K562 (cell line): ENCODE measurements around the gene IL4I1. TPM values are rescaled to one million over a fixed set of nuclear protein-coding genes. Genes with fewer than 3 reads are reported as not detected.

ENCODE experiments used
- EGR1 ChIP-seq: fragments of 450-650 bp; conservative IDR thresholded peaks from 2 replicates; pipeline ENCODE4 v1.6.1; 2017; ENCODE audit warnings: mild to moderate bottlenecking
- ERF ChIP-seq: fragments of 450-650 bp; formaldehyde crosslinking; IDR thresholded peaks from 2 replicates; pipeline ENCODE4 v1.4.0; 2020; ENCODE audit warnings: mild to moderate bottlenecking, mixed read lengths
- HDGF ChIP-seq: fragments of 450-650 bp; IDR thresholded peaks from 2 replicates; pipeline ENCODE4 v1.6.1; 2016
- ILF3 ChIP-seq: fragments of 450-650 bp; IDR thresholded peaks from 2 replicates; pipeline ENCODE4 v1.6.1; 2018; ENCODE audit warnings: antibody characterized with exemption, mild to moderate bottlenecking, moderate library complexity, borderline replicate concordance
- MYNN ChIP-seq, 2 experiments: sonication (generic); formaldehyde crosslinking in 1 of 2; IDR thresholded peaks; 2 replicates each; pipeline versions ENCODE4 v1.5.0 to v1.6.1; 2016 to 2020; ENCODE audit warnings: antibody characterized with exemption in 1 of 2, missing genetic modification reagents in 1 of 2
- NEUROD1 ChIP-seq: fragments of 150-350 bp; IDR thresholded peaks from 2 replicates; pipeline ENCODE4 v1.6.1; 2014; ENCODE audit warnings: borderline replicate concordance, low read length, low read depth; ENCODE audit not compliant: partially characterized antibody
- POLR3G ChIP-seq: IDR thresholded peaks from 2 replicates; pipeline ENCODE4 v1.6.1; 2011; ENCODE audit not compliant: insufficient read length, insufficient replicate concordance; ENCODE audit errors: extremely low read depth
- RBM25 ChIP-seq: fragments of 200-400 bp; formaldehyde crosslinking; IDR thresholded peaks from 2 replicates; pipeline ENCODE4 v1.6.1; 2018; ENCODE audit warnings: low read length, low read depth, moderate library complexity; ENCODE audit not compliant: severe bottlenecking
- SETDB1 ChIP-seq: IDR thresholded peaks from one replicate; pipeline ENCODE4 v1.6.1; 2012; ENCODE audit warnings: low read length, control low read depth, inconsistent platforms
- ZZZ3 ChIP-seq: fragments of 450-650 bp; IDR thresholded peaks from 2 replicates; pipeline ENCODE4 v1.6.1; 2016; ENCODE audit warnings: antibody characterized with exemption, mild to moderate bottlenecking, moderate library complexity
- polyA plus RNA-seq, 8 experiments: library from polyadenylated mRNA; depleted of rRNA in 4 of 8; stranded (reverse) in 5 of 8; unstranded in 3 of 8; fragments of >200 nt; fragmentation: Nextera tagmentation in 2 of 8; fragmentation: Illumina TruSeq in 1 of 8; extraction: Ambion mirVana in 2 of 8; extraction: Trizol in 1 of 8; gene quantifications; 2 replicates each; pipeline versions ENCODE4 v1.2.1 to v1.2.3, GENCODE V29; 2011 to 2014; ENCODE audit warnings: inconsistent platforms in 1 of 8, missing spikeins in 1 of 8
- total RNA-seq, 7 experiments: library from RNA; depleted of rRNA in 6 of 7; stranded (reverse); fragments of >200 nt in 6 of 7; fragmentation: Illumina TruSeq in 2 of 7; extraction: Trizol in 2 of 7; gene quantifications; 2 replicates each; pipeline versions ENCODE4 v1.2.1 to v1.2.3, GENCODE V29; 2011 to 2021; ENCODE audit warnings: low replicate concordance in 1 of 7
- TF ChIP-seq, protein P1 (sequence below): fragments of 450-650 bp; IDR thresholded peaks from one replicate; pipeline ENCODE4 v1.6.1; 2018; ENCODE audit warnings: mild to moderate bottlenecking, moderate library complexity; ENCODE audit not compliant: partially characterized antibody
- TF ChIP-seq, protein P2 (sequence below): fragments of 200-800 bp; sonication (Bioruptor generic); IDR thresholded peaks from 2 replicates; pipeline ENCODE4 v1.6.1; 2017; ENCODE audit warnings: missing genetic modification characterization, missing compliant biosample characterization
- TF ChIP-seq, protein P3 (sequence below), 2 experiments: fragments of 250-450 bp in 1 of 2; fragments of 450-650 bp in 1 of 2; sonication (Bioruptor Pico) in 1 of 2; IDR thresholded peaks; 2 replicates each; pipeline versions ENCODE4 v1.6.1 to v1.8.0; 2016 to 2021; ENCODE audit warnings: mild to moderate bottlenecking in 2 of 2, moderate library complexity in 2 of 2, missing compliant biosample characterization in 1 of 2, missing genetic modification characterization in 1 of 2
- TF ChIP-seq, protein P4 (sequence below): fragments of 150-350 bp; IDR thresholded peaks from 2 replicates; pipeline ENCODE4 v1.6.1; 2014; ENCODE audit warnings: low read depth, mild to moderate bottlenecking, low read length, borderline replicate concordance

IL4I1 gene
- total and polyA plus RNA-seq, 9 of the 15 experiments (the other 6 are each of a cell fraction or from before 2014, with no cell fraction given), result 0.06 to 0.95 (median 0.43) TPM; not detected in 2

DNA sequence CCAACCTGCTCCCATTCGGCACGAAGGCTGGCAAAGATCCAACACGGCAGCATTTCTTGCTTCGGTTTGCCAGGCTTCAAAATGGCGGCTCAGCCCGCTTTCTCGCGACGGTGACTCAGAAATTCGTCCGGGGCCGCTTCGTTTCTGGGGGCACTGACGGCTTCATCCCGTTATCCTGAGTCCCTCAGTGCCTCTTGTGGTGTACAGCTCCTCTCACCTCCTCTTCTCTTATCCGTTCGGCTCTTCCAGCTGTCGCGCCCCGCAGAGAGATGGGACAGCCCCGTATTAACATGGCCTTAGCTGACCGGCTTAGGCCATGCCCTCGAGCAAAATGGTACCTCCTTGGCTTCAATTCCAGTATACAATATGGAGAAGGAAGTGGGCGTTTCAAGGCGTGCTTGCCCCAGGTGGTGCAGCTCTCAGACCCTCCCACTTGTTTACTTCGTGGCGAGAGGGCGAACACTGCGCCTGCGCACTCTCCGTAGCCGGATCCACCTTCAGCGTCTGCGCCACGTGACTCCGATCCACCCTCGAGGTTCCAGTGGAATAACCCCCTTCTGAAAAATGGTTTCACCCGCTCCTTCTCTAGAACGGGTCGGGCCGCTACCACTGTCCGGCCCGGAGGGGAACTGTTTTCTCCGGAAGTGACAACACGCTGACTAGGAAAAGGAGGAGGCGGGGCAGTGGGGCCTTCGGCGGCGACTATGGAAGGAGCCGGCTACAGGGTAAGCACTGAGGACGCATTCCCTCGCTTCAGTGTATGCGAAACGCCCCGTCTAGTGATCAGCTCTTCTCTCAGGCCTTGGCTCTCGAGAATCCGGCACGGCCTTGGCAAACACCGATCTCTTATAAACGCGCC, 19.4 kb downstream of the IL4I1 start, which contains the start of the genes AKT1S1 and TBC1D17 (continued):
- TF ChIP-seq ERF (CRISPR knock-in tag) (peak; percentile 87; the same call in 1 of the 2 replicates), RBM25 (no peak), POLR3G (no peak), NEUROD1 (peak; percentile 18), SETDB1 (no peak), EGR1 (peak; percentile 83), ZZZ3 (no peak), MYNN (IDR thresholded peaks at IDR 0.05) (no peak), MYNN (CRISPR knock-in tag; IDR thresholded peaks at IDR 0.05) (no peak), ILF3 (no peak), HDGF (no peak)
- TF ChIP-seq, protein P1, sequence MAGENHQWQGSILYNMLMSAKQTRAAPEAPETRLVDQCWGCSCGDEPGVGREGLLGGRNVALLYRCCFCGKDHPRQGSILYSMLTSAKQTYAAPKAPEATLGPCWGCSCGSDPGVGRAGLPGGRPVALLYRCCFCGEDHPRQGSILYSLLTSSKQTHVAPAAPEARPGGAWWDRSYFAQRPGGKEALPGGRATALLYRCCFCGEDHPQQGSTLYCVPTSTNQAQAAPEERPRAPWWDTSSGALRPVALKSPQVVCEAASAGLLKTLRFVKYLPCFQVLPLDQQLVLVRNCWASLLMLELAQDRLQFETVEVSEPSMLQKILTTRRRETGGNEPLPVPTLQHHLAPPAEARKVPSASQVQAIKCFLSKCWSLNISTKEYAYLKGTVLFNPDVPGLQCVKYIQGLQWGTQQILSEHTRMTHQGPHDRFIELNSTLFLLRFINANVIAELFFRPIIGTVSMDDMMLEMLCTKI, result no peak
- TF ChIP-seq, protein P2, sequence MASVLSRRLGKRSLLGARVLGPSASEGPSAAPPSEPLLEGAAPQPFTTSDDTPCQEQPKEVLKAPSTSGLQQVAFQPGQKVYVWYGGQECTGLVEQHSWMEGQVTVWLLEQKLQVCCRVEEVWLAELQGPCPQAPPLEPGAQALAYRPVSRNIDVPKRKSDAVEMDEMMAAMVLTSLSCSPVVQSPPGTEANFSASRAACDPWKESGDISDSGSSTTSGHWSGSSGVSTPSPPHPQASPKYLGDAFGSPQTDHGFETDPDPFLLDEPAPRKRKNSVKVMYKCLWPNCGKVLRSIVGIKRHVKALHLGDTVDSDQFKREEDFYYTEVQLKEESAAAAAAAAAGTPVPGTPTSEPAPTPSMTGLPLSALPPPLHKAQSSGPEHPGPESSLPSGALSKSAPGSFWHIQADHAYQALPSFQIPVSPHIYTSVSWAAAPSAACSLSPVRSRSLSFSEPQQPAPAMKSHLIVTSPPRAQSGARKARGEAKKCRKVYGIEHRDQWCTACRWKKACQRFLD (CRISPR knock-in tag), result no peak
- TF ChIP-seq, protein P3, sequence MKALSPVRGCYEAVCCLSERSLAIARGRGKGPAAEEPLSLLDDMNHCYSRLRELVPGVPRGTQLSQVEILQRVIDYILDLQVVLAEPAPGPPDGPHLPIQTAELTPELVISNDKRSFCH (CRISPR knock-in tag; IDR thresholded peaks at IDR 0.05), result no peak
- TF ChIP-seq, protein P3 (tag; IDR thresholded peaks at IDR 0.05), result no peak
- TF ChIP-seq, protein P4, sequence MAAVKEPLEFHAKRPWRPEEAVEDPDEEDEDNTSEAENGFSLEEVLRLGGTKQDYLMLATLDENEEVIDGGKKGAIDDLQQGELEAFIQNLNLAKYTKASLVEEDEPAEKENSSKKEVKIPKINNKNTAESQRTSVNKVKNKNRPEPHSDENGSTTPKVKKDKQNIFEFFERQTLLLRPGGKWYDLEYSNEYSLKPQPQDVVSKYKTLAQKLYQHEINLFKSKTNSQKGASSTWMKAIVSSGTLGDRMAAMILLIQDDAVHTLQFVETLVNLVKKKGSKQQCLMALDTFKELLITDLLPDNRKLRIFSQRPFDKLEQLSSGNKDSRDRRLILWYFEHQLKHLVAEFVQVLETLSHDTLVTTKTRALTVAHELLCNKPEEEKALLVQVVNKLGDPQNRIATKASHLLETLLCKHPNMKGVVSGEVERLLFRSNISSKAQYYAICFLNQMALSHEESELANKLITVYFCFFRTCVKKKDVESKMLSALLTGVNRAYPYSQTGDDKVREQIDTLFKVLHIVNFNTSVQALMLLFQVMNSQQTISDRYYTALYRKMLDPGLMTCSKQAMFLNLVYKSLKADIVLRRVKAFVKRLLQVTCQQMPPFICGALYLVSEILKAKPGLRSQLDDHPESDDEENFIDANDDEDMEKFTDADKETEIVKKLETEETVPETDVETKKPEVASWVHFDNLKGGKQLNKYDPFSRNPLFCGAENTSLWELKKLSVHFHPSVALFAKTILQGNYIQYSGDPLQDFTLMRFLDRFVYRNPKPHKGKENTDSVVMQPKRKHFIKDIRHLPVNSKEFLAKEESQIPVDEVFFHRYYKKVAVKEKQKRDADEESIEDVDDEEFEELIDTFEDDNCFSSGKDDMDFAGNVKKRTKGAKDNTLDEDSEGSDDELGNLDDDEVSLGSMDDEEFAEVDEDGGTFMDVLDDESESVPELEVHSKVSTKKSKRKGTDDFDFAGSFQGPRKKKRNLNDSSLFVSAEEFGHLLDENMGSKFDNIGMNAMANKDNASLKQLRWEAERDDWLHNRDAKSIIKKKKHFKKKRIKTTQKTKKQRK, result no peak
